ENCODE data around the gene FRMD4A.
A peak's percentile ranks its signal among the peaks of the same experiment; 100 is the strongest.

Gene FRMD4A

DNA sequence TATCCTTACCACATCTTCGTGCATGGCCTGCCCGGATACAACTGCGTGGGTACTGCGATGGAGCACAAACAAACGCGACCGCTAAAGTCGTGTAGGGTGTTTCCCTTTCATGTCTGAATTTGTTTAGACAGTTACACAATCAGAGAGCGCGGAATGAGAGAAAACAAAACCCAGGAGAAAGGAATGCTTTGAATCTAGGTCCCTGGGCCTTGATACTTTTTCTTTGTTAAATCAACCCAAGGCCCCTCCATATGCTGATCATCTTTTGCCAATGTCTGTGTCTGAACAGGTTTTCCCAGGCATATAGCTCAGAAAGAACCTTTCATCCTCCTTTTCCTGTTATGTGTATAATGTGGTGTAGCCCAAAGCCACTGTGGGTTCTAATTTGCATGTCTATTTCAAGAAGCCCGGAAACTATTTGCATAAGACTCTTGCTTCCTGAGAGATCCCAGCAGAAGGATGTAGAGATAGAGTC, 145.8 kb downstream of the FRMD4A start:
- peak; percentile 85 for DNase-seq

DNA sequence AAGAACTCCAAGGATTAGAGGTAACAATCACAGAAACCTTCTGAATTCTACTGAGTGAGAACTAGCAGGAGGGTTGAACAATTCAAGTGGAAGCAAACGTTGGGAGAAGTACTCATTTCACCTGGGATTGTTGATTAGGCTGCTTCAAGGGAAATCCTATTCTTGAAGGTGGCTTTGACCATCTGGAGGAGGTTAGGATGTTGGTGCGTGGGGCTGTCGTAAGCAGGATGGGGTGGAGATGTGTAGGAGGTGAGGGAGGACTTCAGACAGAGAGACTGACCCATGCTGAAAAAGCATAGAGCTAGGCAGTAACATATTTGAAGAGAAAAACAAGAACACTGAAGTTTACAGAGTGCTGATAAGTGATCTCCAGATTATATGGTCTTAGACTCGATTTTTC, 147.9 kb downstream of the FRMD4A start:
- DNase-seq: no peak

DNA sequence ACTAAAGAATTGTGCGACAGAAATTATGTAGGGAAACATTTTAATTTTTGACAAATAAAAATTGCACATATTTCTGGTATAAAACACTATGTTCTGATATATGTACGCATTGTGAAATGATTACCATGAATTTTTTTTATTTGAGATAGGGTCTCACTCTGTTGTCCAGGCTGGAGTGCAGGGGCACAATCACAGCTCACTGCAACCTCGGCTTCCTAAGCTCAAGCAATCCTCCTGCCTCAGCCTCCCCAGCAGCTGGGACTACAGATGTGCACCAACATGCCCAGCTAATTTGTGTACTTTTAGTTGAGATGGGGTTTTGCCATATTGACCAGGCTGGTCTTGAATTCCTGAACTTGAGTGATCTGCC, 149.2 kb downstream of the FRMD4A start:
- DNase-seq: no peak

DNA sequence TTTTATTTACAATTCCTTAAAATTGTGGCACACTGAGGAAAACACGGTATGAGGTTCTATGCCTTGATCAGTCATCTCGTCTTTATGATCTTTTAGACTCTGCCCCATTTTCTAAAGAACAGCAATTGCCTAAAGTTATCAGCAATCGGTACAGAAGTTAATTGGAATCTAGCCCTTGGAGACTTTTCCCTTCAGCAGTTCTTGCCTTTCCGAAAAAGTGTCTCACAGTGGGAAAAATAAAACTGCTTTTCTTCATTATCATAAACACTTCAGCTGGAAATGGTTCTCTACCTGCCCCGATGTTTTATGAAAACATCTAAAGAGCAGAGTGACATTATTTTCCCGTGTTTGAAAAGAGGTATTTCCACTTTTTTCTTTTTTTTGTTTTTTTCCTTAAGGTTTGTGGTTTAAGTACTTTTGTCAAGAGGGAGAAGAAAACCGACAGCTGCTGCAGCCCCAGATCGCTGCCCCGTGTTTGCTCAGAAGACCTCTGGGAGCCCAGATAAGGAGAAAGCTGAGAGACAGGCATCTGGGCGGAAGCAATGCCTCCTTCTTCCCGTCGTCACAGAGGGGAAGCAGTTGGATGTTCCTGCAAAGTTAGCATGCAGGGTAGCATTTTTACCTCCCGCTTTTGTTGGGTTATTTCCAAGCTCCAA, 149.7 kb downstream of the FRMD4A start:
- DNase-seq: no peak

DNA sequence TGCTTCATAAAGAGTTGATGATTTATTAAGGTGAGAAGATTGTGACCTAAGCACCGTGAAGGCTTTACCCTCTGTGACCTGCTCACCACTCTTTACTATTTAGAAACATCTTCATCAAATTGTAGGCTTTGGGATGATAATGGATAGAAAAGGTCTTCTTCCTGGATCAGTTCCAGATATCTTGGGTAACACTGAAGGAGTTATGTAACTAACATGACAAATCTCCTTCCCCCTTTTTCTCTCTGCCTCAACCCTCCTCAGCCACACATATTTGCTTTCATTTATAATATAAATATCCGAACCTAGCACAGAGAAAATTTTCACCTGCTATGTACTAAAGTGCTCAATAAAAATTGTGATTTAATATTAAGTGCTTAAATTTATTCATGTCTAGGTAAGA, 151.5 kb downstream of the FRMD4A start:
- DNase-seq: no peak

DNA sequence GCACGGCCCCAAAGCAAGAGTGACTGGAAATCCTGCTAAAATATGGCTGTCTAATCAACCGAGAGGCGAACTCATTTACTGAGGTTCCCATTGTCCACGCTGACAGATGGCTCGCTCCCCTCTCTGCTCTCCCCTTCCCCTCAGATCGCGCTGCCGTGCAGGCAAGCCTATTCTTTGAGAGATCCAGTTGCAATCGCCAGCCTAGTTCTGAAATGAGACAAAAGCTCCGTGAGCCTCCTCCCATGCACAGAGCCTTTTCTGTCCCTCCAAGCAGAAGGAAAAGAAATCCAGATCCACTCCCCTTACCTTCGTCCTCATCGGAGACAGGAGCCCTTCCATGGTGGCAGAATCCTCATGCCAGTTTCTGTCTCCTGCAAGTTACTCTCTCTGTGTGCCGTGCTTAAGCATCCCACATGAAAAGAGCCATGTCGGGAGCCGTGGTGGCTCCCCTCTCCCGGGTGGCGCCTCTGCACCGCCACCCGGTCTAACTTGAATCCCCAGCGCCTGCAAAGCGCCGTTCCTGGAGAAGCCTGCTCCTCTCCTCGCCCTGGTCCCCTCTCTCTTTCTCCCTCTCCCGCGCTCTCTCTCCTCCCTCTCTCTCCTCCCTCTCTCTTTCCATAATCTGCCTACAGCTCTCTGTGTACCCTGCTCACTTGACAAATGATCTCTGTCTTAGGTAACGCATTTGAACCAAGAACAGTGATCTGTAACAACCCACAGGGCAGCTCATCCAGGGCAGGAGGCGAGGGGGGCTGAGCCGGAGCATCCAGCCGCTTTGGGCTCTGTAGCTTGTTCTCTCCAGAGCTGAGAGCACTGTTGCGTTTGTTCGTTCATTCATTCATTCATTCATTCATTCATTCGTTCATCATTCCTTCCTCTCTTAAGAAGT, 156.8 kb downstream of the FRMD4A start:
- no peak for DNase-seq

DNA sequence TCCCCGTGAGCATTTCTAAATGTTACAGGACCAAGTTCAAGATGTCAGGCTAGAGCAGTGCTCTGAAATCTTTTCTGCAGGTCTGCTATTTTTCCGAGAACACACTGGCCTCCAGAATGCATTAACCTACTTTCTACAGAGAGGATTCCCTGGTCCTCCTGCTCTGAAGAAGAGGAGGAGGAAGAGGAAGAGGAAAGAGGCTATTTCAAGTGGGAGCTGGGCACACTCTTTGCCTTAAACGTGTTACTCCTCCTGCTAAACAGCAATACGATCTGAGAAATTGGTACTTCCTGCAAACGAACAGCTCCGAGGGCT, 157.4 kb downstream of the FRMD4A start:
- peak; percentile 17 for DNase-seq

DNA sequence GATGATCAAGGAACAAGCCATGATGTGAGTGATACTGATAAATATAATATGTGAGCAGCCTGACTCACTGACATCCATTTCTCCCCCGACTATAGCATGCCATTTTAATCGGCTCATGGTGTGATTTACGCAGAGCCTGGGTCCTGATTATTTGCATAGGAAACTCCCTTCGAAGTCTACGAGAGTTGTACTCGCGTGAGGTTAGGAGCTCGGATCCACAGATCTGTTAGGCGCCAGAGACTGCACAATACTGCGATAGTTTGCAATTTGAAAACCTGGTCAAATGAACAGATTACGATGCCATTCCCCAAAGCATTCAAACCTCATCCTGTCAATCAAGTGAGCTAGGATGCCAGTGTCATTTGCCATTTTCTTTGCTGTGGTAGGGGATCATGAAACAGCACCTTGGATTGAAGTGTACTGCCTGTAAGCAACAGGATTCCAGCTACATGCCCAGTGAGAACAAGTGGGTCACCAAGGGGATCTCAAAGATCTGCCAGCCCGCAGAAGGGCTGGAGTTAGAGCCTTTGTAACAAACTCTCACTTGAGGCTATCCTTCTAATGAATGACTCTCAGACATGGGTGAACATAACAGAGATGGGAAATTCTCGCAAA, 158.3 kb downstream of the FRMD4A start:
- no peak for DNase-seq

DNA sequence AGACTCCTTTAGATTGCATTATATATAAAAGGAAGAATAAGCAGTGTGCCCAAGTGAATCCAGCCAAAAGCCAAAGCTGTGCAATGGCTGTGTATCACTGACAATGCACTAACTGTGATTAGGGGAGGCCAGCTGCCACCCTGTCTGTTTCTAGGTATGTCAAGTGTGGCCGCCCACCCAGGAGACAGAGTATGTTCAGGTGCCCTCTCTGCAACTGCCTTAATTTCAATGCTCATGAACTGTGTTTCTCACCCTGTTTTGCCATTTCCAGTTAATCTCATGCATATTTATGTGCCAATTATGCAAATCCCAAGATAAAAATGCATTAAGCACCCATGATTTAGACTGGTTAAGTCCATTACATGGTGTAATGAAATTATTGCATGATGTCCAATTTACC, 159.4 kb downstream of the FRMD4A start:
- DNase-seq: no peak

DNA sequence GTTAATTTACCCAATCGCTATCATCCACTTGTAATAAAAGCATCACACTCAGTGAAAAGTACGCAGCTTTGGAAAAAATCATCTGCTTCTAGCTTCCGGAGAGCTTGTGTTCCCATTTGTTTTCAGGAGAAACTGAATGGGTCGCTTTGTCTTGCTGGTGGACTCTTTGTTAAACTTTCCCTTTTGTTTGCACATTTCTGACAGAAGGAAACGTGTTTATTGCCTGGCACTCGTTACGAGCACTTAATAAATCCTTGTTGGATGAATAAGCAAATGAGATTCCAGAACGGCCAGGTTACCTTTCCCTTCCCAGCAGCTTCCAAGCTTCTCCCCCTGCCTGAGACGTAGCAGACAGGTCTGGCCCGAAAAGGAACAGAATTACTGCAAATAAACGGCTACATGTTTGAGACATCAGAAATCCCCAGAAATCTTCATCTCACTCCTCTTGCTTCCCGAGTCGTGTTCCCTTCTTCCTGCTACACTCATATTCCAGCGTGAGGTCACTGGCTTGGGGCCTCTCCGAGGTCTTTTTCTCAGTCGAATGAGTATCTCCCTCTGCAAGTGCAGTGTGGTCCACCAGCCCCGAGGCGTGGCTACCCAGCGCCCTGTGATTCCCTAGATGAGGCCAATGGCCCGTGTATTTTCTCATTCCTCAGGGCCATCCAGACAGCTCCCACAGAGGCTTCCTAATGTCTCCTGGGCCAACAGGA, 167.2 kb downstream of the FRMD4A start:
- no peak for DNase-seq

DNA sequence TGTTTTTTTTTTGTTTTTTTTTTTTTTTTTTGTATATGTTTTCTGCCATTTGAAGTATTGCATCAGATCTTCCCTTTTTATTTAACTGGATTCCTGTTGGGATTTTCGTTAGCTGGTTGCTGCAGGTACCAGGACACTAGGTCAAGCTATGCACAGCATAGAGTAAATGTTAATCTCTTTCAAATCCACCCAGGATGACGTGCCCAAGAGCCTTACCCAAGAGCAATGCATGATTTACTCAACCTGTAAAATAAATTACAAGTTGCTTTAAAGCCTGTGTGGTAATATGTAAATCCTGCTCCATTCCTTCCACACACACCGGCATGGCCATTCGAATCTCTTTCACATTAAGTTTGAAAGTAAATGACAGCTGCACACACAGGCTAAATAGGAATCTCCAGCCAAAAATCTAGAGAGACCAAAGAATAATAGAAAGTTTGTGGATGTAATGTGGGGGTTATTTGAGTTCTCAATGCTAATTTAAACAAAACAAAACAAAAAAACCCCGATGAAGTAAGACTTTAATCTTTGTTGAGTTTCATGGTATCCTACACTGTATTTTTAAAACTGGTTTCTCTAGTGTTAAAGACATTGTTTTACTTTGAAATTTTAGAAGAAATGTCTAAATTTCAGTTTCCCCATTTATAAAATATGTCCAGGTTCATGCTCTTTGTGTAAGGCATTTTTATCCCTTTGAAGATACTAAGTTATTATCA, 167.9 kb downstream of the FRMD4A start:
- no peak for DNase-seq

DNA sequence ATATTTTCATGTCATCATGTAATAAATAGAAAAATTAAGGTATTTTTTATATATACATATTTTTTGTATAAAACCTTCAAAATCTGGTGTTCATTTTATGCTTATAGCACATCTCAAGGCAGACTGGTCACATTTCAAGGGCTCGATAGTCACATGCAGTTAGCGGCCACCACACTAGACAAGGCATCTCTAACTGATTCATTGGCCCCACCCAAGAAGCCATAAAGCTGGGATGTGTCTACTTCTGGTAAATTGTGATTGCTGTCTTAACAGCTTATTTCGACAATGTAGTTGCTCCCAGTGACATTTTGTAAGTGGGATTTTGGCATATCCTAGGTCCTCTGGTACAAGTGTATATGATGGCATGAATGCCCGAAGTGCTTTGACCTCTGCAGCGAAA, 168.7 kb downstream of the FRMD4A start:
- no peak for DNase-seq

DNA sequence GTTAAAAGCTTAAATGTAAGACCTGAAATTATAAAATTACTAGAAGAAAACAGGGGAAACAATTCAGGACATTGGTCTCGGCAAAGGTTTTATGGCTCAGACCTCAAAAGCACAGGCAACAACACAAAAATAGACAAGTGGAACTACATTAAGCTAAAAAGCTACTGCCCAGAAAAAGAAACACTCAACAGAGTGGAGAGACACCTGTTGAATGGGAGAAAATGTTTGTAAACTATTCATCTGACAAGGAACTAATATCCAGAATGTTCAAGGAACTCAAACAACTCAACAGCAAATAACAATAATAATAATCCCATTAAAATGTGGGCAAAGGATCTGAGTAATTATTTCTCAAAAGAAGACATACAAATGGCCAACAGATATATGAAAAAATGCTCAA, 170.4 kb downstream of the FRMD4A start:
- no peak for DNase-seq

DNA sequence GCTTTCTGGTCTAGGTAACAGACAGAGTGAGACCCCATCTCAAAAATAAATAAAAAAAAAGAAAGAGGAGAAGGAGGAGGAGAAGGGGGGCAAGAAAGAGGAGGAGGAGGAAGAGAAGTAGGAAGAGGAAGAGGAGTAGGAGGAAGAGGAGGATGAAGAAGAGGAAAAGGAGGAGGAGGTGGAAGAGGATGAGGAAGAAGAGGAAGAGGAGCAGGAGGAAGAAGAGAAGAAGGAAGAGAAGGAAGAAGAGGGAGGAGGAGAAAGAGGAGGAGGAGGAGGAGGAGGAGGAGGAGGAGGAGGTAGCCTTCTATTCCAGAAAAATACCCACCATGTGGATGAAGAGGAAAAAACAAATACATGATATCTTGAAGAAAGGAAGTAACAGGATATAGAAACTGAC, 172.1 kb downstream of the FRMD4A start:
- DNase-seq: no peak

DNA sequence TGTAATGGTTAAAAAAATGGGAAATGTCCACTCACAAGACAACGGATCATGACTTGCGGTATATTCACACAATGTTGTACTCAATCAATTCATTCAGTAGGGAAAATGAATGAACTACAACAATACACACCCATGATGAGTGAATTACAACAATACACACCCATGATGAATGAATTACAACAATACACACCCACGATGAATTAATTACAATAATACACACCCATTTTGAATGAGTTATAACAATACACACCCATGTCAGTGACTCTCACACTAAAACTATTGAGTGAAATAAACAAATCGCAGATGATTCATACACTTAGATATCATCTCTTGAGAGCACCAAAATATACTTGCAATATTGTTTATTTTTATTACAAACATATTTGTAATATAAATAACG, 174.6 kb downstream of the FRMD4A start:
- no peak for DNase-seq

DNA sequence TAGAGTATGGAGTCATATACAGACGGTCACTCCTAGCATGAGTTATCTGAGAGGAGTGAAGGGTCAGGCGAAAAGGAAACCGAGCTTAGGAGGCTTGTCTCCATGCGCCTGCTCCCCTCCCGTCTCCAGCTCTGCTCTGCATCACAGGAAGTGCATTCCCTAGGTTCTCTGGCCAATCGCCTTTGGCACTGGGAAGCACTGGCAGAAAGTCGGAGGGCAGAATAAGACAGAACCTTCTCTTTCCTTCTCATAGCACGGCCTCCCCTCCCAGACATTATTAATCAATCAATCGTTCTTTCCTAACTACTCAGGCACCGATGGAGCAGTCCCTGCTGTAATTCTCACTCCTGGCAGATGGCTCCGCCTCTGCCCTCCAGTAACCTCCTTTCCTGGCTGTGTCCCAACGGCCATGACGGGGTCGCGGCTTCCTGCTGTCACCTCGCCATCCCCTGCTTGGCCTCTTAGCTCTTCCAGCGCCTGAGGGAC, 177.1 kb downstream of the FRMD4A start:
- DNase-seq: no peak

DNA sequence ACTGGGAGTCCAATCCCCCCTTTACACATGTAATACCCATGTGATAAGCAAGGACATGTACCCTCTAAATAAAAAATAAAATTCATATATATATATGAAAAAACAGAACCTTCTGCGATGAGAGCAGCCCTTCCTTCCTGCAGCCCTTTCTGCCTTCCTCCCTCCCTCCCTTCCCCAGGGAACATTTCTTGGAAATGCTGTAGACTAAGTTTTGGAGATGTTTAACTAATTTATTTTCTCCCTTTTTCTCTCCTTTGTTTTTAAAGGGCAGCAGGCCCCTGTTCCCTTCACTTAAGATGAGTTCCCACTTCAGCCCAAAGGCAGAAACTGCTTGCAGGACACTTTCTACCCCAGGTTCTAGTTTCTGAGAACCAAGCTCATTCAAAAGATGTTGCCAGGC, 179.2 kb downstream of the FRMD4A start:
- DNase-seq: no peak

DNA sequence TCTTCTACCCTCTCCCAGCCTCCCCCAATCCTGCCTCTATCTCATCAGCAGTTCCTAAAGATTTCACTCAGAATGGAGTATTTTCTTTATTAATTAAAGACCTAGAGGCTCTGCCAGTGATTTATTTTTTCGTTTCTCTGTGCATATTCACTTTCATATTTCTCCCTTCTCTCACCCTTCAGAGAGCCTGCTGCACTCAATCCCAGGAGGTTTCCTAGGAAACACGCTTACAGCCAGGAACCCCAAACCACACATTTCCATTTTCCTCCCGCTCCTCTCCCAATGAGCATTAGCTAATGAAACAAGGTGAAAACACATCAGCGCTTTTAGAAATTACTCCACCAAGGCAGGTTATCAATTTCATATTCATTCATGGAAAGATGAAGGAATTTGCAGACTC, 180.2 kb downstream of the FRMD4A start:
- DNase-seq: no peak

DNA sequence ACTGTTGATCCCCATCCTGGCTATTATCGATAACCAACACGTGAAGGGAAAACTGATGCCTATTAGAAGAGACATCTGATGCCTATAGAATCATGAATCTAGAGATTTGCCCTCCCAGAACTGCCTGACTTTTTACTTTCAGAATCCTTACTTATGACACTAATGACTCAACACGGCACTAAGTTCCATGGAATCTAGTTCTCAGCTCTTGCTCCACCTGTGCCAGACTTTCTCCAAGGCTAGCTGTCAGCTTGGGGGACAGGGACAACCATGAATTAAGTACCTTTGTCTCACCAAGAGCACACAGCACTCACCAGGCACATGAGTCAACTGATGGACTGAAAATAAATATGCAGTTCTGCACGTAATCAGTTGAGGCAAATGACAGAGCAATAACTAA, 184.2 kb downstream of the FRMD4A start:
- no peak for DNase-seq

DNA sequence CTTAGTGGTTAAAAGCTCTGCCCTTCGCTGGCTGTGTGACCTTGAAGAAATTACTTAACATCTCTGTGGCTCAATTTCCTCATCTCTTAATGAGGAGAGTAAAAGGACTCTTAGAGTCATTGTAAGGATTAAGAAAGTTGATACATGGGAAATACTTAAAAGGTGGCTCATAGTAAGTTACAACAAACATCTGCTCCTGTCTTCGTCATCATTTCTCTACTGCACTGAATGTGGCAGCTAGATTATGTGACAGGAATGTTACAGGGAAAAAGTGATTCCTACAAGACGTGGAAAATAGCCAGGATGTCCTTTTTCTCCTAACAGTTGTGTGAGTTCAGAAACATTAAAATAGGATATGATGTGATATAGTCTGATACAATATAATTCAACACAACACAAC, 184.7 kb downstream of the FRMD4A start:
- DNase-seq: no peak

DNA sequence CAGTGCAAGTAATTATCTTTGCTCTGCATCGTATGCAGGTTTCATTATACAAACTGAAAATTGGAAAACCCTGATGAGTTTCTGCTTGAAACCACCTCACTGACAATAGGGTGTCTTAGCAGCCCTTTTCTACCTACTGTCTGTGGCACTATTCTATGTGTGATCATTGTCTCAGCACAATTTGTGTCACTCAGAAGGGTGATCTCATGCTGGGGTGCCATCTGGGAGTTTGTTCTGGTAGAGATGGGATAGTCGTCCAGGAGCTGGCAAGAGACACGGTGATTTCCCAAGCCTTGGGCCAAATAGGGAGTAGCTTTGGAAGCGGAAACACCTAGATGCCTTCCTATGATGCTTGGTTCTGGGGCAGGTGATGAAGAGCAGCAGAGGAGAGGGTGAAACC, 186.3 kb downstream of the FRMD4A start:
- no peak for DNase-seq

DNA sequence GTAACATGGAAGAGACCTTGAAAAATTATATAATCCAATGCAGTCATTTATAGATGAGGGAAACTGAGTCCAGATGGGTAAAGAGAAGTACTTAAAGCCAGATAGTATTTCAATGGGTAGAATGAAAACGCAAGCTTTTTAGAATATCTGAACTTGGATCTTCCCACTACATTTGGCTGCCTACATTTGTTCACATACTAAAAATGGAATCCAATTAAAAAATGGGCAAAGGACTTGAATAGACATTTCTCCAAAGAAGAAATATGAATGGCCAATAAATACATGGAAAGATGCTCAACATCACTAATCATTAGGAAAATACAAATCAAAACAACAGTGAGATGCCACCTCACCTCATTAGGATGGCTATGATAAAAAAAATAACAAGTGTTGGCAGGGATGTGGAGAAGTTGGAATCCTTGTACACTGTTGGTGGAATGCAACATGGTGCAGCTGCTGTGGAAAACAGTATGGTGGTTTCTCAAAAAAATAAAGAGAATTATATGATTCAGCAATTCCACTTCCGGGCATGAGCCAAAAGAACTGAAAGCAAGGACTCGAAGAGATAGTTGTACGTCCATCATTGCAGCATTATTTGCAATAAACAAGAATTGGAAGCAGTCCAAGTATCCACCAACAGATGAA, 188.0 kb downstream of the FRMD4A start:
- no peak for DNase-seq

All from central memory CD4-positive, alpha-beta T cell (primary cell).